ENCODE results near the gene EXOC2.

DNA sequence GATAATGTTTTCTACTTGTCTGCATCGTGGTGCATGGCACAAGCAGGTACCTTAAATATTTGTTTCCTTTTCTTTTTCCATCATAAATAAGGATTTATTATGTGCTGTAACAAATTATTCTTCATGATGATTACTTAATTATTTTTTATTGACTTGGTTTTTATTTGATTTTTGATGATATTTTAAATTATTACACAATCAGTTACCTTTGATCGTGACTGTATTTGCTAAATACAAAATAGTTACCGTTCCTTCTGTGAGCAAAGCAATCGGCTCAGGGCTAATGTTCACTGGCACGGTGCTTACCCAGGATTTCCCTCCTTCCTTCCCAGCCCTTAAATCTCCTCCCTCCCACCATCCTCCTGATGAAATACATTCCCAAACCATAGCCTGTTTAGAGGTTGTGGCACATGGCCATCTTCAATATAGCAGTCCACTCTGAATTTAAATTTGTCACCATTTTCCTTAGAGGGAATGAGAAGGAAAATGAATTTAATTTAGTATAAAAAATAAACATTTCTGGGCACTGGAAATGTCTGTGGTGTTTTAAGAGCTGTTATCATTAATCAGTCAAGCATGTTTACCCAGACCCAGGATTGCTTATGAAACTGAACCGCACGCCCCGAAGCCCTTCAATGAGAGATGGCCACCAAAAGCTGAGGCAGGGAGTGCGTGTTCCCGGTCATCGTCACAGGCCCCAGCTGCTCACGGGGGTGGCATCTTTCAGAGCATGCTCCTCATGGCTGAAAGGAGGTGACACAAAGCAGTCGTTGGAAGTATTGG is 23.0 kb upstream of the EXOC2 start:
- TF ChIP-seq, protein P1, sequence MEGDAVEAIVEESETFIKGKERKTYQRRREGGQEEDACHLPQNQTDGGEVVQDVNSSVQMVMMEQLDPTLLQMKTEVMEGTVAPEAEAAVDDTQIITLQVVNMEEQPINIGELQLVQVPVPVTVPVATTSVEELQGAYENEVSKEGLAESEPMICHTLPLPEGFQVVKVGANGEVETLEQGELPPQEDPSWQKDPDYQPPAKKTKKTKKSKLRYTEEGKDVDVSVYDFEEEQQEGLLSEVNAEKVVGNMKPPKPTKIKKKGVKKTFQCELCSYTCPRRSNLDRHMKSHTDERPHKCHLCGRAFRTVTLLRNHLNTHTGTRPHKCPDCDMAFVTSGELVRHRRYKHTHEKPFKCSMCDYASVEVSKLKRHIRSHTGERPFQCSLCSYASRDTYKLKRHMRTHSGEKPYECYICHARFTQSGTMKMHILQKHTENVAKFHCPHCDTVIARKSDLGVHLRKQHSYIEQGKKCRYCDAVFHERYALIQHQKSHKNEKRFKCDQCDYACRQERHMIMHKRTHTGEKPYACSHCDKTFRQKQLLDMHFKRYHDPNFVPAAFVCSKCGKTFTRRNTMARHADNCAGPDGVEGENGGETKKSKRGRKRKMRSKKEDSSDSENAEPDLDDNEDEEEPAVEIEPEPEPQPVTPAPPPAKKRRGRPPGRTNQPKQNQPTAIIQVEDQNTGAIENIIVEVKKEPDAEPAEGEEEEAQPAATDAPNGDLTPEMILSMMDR (IDR thresholded peaks at IDR 0.05), result no peak
- TF ChIP-seq POLR2A (IDR thresholded peaks at IDR 0.05), result no peak

All from adrenal gland (tissue), 5 donors.